ENCODE data around the gene C1R.
"Not testable (repeated sequence)": the region's sequence is repeated elsewhere in the genome, so short reads cannot be mapped to it uniquely, and the experiment has no call there.

The C1R gene

GRCh38 chr12:7065073-7065623, 27.1 kb downstream of the C1R start:
- DNase-seq, result no peak

GRCh38 chr12:7064516-7064915, 27.7 kb downstream of the C1R start:
- no peak for DNase-seq

- DNase-seq, result no peak
Observed at GRCh38 chr12:7061596-7061995, 30.6 kb downstream of the C1R start.

- no peak for DNase-seq
Observed at GRCh38 chr12:7061138-7061537, 31.1 kb downstream of the C1R start.

- peak; percentile 54 for DNase-seq
Observed at GRCh38 chr12:7060353-7060954, 31.8 kb downstream of the C1R start, which contains the start of gene C1S. TSS of gene C1S (plus strand) at chr12:7060718. CDS start at chr12:7061913, 1,195 bp downstream.

GRCh38 chr12:7059780-7060179, 32.5 kb downstream of the C1R start:
- no peak for DNase-seq

- DNase-seq, result no peak
Observed at GRCh38 chr12:7058850-7059395, 33.3 kb downstream of the C1R start.

GRCh38 chr12:7058163-7058845, 33.9 kb downstream of the C1R start:
- no peak for DNase-seq

- DNase-seq, result not testable (repeated sequence)
Observed at GRCh38 chr12:7055736-7056135, 36.5 kb downstream of the C1R start.

- no peak for DNase-seq
Observed at GRCh38 chr12:7054925-7055324, 37.3 kb downstream of the C1R start.

GRCh38 chr12:7049973-7050372, 42.3 kb downstream of the C1R start:
- DNase-seq, result not testable (repeated sequence)

- not testable (repeated sequence) for DNase-seq
Observed at GRCh38 chr12:7049445-7049951, 42.7 kb downstream of the C1R start.

- DNase-seq, result no peak
Observed at GRCh38 chr12:7047306-7047705, 44.9 kb downstream of the C1R start.

- DNase-seq, result no peak
Observed at GRCh38 chr12:7046383-7047105, 45.7 kb downstream of the C1R start.

GRCh38 chr12:7045913-7046312, 46.3 kb downstream of the C1R start:
- no peak for DNase-seq

GRCh38 chr12:7042842-7043241, 49.4 kb downstream of the C1R start:
- peak; percentile 72 for DNase-seq

- DNase-seq, result no peak
Observed at GRCh38 chr12:7039403-7039802, 52.8 kb downstream of the C1R start.

- DNase-seq, result no peak
Observed at GRCh38 chr12:7038591-7038990, 53.7 kb downstream of the C1R start.

- DNase-seq, result not testable (repeated sequence)
Observed at GRCh38 chr12:7037411-7037810, 54.8 kb downstream of the C1R start.

GRCh38 chr12:7035463-7035862, 56.8 kb downstream of the C1R start:
- DNase-seq, result no peak

- DNase-seq, result no peak
Observed at GRCh38 chr12:7034464-7034863, 57.8 kb downstream of the C1R start.

GRCh38 chr12:7032990-7033389, 59.3 kb downstream of the C1R start:
- peak; percentile 29 for DNase-seq

- DNase-seq, result no peak
Observed at GRCh38 chr12:7031306-7031705, 60.9 kb downstream of the C1R start.

Data from DMS53 (cell line).